ENCODE measurements around the gene XXYLT1. TPM values are rescaled to one million over a fixed set of nuclear protein-coding genes. Genes with fewer than 3 reads are reported as not detected.

The XXYLT1 gene
- total and polyA plus RNA-seq, 9 of the 15 experiments (the other 6 are each of a cell fraction or from before 2014, with no cell fraction given): 1.9 to 18.9 (median 15.0) TPM

DNA sequence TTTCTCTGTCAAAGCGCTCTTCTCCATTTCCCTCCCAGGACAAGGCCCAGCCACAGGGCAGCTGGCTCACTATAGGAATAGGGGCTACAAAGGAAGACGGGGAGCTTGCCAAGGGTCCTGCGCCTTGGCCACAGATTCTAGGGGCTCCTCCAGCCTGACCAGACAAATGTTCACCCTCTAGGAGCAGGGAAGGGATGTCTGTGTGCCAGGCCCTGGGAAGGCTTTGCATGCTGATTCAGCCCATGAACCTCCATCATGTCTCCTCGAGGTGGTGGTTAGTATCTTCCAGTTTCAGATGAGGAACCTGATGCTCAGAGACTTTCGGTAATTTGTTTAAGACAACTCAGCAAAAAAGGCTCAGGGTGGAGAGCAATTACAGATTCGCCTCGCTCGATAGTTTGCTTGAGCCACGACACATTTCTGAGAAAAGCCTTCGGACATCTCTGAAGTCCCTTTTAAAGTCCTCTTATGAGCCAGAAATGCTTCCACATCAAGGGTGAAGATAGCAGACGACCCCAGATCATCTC, 110.0 kb downstream of the XXYLT1 start (continued):
- no peak for TF ChIP-seq FOXJ3 (CRISPR knock-in tag; IDR thresholded peaks at IDR 0.05)
- peak; percentile 19; the same call in 1 of the 2 replicates for TF ChIP-seq MAFK (IDR thresholded peaks at IDR 0.05; ENCODE audit: low read length)
- TF ChIP-seq, protein P1, sequence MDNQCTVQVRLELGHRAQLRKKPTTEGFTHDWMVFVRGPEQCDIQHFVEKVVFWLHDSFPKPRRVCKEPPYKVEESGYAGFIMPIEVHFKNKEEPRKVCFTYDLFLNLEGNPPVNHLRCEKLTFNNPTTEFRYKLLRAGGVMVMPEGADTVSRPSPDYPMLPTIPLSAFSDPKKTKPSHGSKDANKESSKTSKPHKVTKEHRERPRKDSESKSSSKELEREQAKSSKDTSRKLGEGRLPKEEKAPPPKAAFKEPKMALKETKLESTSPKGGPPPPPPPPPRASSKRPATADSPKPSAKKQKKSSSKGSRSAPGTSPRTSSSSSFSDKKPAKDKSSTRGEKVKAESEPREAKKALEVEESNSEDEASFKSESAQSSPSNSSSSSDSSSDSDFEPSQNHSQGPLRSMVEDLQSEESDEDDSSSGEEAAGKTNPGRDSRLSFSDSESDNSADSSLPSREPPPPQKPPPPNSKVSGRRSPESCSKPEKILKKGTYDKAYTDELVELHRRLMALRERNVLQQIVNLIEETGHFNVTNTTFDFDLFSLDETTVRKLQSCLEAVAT (IDR thresholded peaks at IDR 0.05): no peak
- no peak for TF ChIP-seq SMARCB1 (IDR thresholded peaks at IDR 0.05; ENCODE audit: insufficient read length, low read depth)
- no peak for TF ChIP-seq TSC22D4 (tag; IDR thresholded peaks at IDR 0.05)
- 0 out of 2 replicates have a peak, but pooled peaks have one; percentile 32 for TF ChIP-seq DMBX1 (CRISPR knock-in tag; IDR thresholded peaks at IDR 0.05; ENCODE audit: borderline replicate concordance)
- no peak for TF ChIP-seq GABPA (tag; conservative IDR thresholded peaks at IDR 0.05; ENCODE audit: low read depth)
- peak; percentile 83 for TF ChIP-seq MAFG (tag; conservative IDR thresholded peaks at IDR 0.05)
- TF ChIP-seq, protein P2, sequence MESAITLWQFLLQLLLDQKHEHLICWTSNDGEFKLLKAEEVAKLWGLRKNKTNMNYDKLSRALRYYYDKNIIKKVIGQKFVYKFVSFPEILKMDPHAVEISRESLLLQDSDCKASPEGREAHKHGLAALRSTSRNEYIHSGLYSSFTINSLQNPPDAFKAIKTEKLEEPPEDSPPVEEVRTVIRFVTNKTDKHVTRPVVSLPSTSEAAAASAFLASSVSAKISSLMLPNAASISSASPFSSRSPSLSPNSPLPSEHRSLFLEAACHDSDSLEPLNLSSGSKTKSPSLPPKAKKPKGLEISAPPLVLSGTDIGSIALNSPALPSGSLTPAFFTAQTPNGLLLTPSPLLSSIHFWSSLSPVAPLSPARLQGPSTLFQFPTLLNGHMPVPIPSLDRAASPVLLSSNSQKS (CRISPR knock-in tag; IDR thresholded peaks at IDR 0.05): no peak
- TF ChIP-seq, protein P3, sequence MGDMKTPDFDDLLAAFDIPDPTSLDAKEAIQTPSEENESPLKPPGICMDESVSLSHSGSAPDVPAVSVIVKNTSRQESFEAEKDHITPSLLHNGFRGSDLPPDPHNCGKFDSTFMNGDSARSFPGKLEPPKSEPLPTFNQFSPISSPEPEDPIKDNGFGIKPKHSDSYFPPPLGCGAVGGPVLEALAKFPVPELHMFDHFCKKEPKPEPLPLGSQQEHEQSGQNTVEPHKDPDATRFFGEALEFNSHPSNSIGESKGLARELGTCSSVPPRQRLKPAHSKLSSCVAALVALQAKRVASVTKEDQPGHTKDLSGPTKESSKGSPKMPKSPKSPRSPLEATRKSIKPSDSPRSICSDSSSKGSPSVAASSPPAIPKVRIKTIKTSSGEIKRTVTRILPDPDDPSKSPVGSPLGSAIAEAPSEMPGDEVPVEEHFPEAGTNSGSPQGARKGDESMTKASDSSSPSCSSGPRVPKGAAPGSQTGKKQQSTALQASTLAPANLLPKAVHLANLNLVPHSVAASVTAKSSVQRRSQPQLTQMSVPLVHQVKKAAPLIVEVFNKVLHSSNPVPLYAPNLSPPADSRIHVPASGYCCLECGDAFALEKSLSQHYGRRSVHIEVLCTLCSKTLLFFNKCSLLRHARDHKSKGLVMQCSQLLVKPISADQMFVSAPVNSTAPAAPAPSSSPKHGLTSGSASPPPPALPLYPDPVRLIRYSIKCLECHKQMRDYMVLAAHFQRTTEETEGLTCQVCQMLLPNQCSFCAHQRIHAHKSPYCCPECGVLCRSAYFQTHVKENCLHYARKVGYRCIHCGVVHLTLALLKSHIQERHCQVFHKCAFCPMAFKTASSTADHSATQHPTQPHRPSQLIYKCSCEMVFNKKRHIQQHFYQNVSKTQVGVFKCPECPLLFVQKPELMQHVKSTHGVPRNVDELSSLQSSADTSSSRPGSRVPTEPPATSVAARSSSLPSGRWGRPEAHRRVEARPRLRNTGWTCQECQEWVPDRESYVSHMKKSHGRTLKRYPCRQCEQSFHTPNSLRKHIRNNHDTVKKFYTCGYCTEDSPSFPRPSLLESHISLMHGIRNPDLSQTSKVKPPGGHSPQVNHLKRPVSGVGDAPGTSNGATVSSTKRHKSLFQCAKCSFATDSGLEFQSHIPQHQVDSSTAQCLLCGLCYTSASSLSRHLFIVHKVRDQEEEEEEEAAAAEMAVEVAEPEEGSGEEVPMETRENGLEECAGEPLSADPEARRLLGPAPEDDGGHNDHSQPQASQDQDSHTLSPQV (IDR thresholded peaks at IDR 0.05): peak; percentile 51; the same call in 1 of the 2 replicates
- no peak for TF ChIP-seq ZNF408 (CRISPR knock-in tag; IDR thresholded peaks at IDR 0.05; ENCODE audit: low read depth)
- TF ChIP-seq ZFX (CRISPR knock-in tag; IDR thresholded peaks at IDR 0.05): peak; percentile 13
- TF ChIP-seq ZNF143 (CRISPR knock-in tag; IDR thresholded peaks at IDR 0.05): no peak
- TF ChIP-seq CBX1 (IDR thresholded peaks at IDR 0.05; ENCODE audit: low read depth): no peak
- peak; percentile 14 for TF ChIP-seq ZFP36 (IDR thresholded peaks at IDR 0.05; ENCODE audit: low read depth, low read length, partially characterized antibody)
- no peak for TF ChIP-seq ZNF232 (CRISPR knock-in tag; IDR thresholded peaks at IDR 0.05)
- TF ChIP-seq GATA2 (CRISPR knock-in tag; IDR thresholded peaks at IDR 0.05): no peak
- no peak for TF ChIP-seq MYBL2 (IDR thresholded peaks at IDR 0.05; ENCODE audit: low read depth)
- no peak for TF ChIP-seq MYBL2 (CRISPR knock-in tag; IDR thresholded peaks at IDR 0.05; ENCODE audit: borderline replicate concordance)
- no peak for TF ChIP-seq RBM17 (IDR thresholded peaks at IDR 0.05; ENCODE audit: borderline replicate concordance, low read depth, low read length)
- TF ChIP-seq NFE2 (IDR thresholded peaks at IDR 0.05; ENCODE audit: low read depth): 0 out of 2 replicates have a peak, but pooled peaks have one; percentile 15

Data from K562 (cell line).